Ishikawa (cell line): ENCODE measurements around the gene ADCY2.

Source experiments
- CEBPB ChIP-seq: IDR thresholded peaks from 2 replicates; pipeline ENCODE4 v1.6.1; 2012
- CREB1 ChIP-seq: IDR thresholded peaks from 2 replicates; pipeline ENCODE4 v1.6.1; 2012; ENCODE audit warnings: low read depth
- EGR1 ChIP-seq: IDR thresholded peaks from 2 replicates; pipeline ENCODE4 v1.6.1; 2012
- EP300 ChIP-seq: IDR thresholded peaks from 2 replicates; pipeline ENCODE4 v1.6.1; 2012; ENCODE audit warnings: borderline replicate concordance
- FOXM1 ChIP-seq: IDR thresholded peaks from 2 replicates; pipeline ENCODE4 v1.6.1; 2012; ENCODE audit warnings: low read depth, borderline replicate concordance
- MAX ChIP-seq: IDR thresholded peaks from 2 replicates; pipeline ENCODE4 v1.6.1; 2012
- NFIC ChIP-seq: IDR thresholded peaks from 2 replicates; pipeline ENCODE4 v1.6.1; 2012
- RAD21 ChIP-seq: IDR thresholded peaks from 2 replicates; pipeline ENCODE4 v1.6.1; 2012; ENCODE audit warnings: low read depth
- REST ChIP-seq: IDR thresholded peaks from 2 replicates; pipeline ENCODE4 v1.6.1; 2012; ENCODE audit warnings: low read depth, mild to moderate bottlenecking
- TAF1 ChIP-seq: IDR thresholded peaks from 2 replicates; pipeline ENCODE4 v1.6.1; 2012; ENCODE audit warnings: low read depth, mild to moderate bottlenecking
- TCF12 ChIP-seq: IDR thresholded peaks from 2 replicates; pipeline ENCODE4 v1.6.1; 2012; ENCODE audit warnings: low read depth
- TEAD4 ChIP-seq: IDR thresholded peaks from 2 replicates; pipeline ENCODE4 v1.6.1; 2012
- YY1 ChIP-seq: IDR thresholded peaks from 2 replicates; pipeline ENCODE4 v1.6.1; 2012; ENCODE audit warnings: low read depth
- ZBTB7A ChIP-seq: IDR thresholded peaks from 2 replicates; pipeline ENCODE4 v1.6.1; 2012; ENCODE audit warnings: low read depth
- TF ChIP-seq, protein P1 (sequence below): IDR thresholded peaks from 2 replicates; pipeline ENCODE4 v1.6.1; 2012

ADCY2 gene

GRCh38 chr5:7445831-7446230, 49.9 kb downstream of the ADCY2 start:
- TF ChIP-seq FOXM1 (no peak), REST (no peak)
- TF ChIP-seq, protein P1, sequence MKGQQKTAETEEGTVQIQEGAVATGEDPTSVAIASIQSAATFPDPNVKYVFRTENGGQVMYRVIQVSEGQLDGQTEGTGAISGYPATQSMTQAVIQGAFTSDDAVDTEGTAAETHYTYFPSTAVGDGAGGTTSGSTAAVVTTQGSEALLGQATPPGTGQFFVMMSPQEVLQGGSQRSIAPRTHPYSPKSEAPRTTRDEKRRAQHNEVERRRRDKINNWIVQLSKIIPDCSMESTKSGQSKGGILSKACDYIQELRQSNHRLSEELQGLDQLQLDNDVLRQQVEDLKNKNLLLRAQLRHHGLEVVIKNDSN = no peak

DNA sequence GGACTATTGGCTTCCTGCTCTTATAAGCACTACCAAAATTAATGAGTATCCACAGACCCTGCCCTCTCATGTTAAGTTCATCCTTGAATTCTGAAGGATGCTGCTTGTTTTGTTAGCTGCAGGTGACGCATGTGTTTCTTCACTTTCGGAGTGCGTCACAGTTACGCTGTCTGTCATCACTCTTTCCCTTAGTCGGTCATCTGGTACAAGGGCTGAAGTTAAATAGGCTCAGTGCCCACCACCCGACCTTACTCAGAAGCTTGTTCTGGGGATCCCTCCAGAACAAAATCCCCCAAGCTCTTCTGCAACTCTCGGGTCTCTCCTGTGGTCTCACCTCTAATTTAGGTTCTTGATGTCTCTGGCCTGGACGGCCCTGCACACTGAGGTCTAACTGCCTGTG, 51.0 kb downstream of the ADCY2 start:
- no peak for TF ChIP-seq FOXM1
- TF ChIP-seq EGR1 = no peak
- no peak for TF ChIP-seq TAF1

DNA sequence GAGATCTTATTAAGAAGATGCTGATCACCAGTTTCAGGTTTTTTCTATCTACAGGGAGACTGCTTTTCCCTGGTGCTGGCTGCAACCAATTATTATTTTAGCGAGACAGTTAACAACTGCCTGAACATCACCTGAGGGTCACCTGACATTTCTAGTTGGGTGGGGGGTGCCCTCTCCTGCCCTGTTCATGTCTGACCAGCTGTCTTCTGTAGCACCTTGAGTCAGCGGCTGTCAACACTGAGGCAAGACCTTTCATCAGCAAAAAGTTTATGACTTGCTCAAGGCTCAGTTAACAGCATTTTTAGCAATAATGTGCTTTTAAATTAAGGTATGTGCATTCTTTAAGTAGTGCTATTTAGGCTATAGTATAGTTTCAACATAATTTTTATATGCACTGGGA, 58.0 kb downstream of the ADCY2 start:
- TF ChIP-seq CEBPB (no peak), TAF1 (no peak), EGR1 (no peak), FOXM1 (no peak), TEAD4 (no peak), CREB1 (no peak), ZBTB7A (no peak), MAX (no peak)

GRCh38 chr5:7456206-7456605, 60.3 kb downstream of the ADCY2 start:
- TF ChIP-seq NFIC = no peak
- no peak for TF ChIP-seq EP300
- TF ChIP-seq YY1 = no peak
- TF ChIP-seq TEAD4 = no peak
- TF ChIP-seq FOXM1 = no peak

DNA sequence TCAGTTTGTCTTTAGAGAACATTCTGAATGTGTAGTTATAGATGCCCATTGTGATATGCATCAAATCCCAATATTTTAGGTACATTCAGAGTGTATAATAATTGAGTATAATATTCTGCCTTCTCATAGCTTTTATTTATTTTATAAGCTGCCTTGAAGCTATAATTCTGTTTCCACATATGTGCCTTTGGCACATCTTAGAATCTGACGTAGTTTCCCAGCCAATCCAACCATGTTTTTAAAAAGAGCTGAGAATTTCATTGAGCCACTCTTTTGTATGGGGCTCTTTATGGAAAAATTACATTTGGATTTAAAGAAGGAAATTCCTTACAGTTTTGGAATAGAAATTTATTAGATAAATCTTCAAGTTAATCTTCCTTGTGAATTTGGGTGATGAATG, 65.4 kb downstream of the ADCY2 start:
- TF ChIP-seq NFIC (no peak), FOXM1 (no peak), MAX (no peak), TCF12 (no peak), EP300 (no peak), CEBPB (no peak)

DNA sequence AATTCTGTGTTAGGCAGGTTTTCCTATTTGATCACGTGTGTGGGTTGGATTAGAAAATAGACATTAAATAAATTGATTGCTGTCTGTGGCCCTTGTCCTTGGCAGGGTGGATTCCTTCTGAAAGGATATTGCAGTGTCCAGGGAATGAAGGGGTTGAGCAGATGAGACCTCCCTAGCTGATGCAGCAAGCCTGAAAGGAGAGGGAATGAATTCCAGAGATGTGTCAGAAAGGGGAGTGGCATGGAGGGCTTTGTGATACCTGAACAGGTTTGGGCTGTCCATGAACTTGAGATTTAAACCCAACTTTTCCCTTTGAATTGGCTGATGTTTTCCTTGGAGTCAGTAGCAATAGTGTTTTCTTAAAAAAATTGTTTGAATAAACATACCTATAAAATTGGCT, 66.8 kb downstream of the ADCY2 start:
- TF ChIP-seq FOXM1 = no peak
- TF ChIP-seq YY1 = no peak
- TF ChIP-seq, protein P1 = no peak
- no peak for TF ChIP-seq ZBTB7A
- TF ChIP-seq EGR1 = no peak
- TF ChIP-seq TCF12 = no peak
- TF ChIP-seq CEBPB = no peak
- no peak for TF ChIP-seq MAX
- no peak for TF ChIP-seq TEAD4
- no peak for TF ChIP-seq TAF1
- no peak for TF ChIP-seq RAD21
- no peak for TF ChIP-seq EP300
- no peak for TF ChIP-seq CREB1
- TF ChIP-seq NFIC = no peak
- no peak for TF ChIP-seq REST

DNA sequence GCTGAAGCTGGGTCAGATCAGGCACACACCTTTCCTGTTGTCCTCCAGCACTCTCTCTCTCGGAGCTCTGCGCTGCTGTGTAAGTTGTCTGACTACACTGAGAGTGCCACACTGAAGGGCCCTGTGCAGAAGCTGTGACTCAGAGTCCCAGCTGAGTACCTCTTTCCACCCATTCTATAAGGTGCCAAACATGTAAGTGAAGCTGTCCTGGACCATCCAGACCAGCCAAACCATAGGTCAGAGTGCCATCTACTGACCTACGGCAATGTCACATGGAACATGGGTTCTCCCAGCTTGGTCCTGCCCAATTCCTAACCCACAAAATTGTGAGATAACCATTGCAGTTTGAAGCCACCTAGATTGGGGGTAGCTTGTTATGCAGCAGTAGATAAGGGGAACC, 68.2 kb downstream of the ADCY2 start:
- TF ChIP-seq EP300 (no peak), TCF12 (no peak), RAD21 (no peak; the same call in 1 of the 2 replicates), REST (no peak), EGR1 (no peak), FOXM1 (no peak), NFIC (no peak), CEBPB (no peak), YY1 (no peak), TAF1 (no peak), ZBTB7A (no peak)
- TF ChIP-seq, protein P1 = no peak
